ENCODE data around the gene RABGAP1.

Gene RABGAP1

DNA sequence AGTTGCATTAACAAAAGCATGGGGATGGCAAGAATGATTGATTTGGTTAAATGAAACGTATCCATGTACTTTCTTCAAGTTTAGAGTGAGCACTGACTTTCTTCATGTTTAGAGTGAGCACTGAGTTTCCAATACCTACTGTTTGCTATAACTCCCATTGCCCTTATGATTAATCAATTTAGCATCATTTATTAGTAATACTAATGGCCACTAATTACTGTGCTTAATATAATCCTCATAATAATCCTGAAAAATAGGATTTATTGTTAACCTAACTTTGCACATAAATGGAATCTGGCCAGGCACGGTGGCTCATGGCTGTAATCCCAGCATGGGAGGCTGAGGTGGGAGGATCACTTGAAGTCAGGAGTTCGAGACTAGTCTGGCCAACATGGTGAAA lies 70.6 kb downstream of the RABGAP1 start:
- no peak for DNase-seq (ENCODE audit: low read depth)

DNA sequence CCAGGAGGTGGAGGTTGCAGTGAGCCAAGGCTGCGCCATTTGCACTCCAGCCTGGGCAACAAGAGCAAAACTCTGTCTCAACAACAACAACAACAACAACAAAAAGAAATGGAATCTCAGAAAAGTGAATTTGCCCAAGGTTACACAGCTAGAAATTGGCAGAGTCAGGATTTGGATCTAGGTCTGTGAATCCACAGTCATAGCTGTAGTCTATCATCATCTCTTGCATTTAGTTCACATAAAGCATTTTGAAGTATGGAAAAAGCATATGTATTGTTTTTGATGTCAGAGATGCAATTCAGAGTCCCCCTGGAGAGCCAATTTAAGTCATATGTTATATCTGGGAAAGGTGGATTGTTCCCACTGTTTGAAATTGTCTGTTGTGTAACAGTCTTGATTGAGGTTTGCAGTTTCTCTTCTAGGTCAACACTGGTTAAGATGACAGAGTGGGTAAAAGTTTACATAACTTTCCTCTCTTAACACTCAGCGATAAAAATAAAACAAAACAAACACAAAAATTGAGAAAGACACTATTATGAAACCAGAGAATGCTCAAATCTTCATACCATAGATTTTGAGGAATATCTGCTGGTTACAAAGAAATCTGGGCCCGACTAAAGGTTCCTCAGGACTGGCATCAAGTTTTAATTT lies 71.2 kb downstream of the RABGAP1 start:
- DNase-seq (ENCODE audit: low read depth): no peak

DNA sequence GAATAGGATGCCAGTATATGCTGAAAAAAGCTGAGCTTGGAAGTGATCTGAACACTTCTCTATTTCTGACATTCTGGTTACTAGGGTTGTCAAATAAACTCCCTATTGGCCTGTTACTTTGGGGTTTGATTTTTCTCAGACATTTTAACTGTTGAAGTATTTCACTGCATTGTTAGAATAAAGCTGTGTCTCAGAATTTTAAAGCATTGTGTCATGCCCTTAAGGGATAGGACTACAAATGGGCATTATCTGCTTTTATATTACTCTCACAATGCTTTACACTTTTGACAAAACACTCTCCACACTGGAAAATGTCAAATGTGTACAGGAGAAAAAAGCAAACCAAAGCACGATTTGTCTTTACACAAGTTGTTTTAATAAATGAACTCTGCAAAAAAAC lies 75.8 kb downstream of the RABGAP1 start:
- no peak for DNase-seq (ENCODE audit: low read depth)

DNA sequence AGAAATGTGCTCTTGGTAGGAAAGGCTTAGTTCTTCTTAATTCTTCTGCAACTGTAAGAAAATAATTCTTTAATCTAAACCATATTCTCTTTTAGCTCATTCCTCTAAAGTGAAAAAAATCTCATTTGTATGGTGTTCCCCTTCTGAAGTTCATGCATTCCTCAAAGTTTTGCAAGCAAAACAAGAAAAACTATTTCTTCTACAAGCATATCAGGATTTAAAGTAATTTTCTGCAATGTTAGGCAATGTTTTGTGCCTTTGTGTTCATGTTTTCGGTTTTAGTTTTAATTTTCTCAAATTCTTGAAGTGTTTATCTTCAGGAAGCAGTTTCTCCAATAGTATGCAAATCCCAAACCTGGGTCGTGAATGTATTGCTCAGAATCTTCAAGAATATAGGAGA lies 80.0 kb downstream of the RABGAP1 start:
- no peak for DNase-seq (ENCODE audit: low read depth)

DNA sequence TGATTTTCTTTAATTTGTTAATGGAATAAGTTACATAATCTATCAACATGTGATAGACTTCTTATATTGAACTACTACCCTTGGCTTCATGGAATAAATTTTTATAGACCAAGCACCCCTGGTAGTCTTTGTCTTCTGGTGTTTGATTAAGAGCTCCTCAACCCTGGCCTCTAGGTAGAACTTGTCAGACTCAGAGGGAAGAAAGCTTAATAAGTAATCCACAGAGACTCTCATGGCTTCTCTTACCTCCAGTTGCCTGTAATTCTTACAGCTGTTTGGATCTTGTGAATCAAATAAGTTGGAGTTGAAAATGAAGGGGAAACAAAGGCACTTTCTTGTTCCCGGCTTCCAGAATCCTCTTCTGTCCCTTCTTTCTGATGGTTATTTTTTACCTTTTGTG lies 85.6 kb downstream of the RABGAP1 start:
- no peak for DNase-seq (ENCODE audit: low read depth)

DNA sequence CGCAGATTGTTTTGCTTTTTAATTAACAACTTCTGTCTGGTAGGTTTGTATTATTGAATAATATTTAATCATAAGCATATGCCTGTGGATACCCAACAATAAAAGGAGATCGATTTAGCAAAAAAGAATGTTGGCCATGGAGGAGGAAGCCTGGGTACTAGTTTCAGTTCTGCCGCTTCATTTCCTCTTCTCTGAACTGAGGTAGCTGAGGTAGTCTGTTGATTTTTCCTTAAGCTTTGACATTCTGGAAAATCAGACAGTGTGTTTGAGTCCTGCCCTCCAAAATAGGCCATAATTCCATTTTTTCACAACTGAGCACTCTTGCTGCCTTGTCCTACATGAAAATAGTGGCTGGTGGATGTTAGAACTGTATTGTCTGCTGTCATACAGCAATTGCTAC lies 86.7 kb downstream of the RABGAP1 start:
- DNase-seq (ENCODE audit: low read depth): no peak

DNA sequence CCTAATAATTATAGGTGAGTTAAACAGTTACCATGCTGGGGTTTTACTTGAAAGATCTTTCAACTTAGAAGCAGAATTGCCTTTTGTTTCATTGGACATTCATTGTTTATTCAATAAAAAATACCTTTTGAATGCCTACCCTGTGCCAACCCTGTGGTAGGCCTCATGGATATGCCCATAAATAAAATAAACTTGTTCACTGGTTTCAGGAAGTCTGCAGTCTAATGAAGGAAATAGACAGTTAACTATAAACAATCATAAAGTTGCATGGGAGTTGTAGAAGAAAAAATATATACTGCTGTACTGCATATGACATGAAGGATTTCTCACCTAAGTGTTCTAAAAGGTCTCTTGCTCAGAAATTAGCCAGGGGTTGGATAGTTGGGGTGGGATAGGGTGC lies 87.3 kb downstream of the RABGAP1 start:
- DNase-seq (ENCODE audit: low read depth): no peak

DNA sequence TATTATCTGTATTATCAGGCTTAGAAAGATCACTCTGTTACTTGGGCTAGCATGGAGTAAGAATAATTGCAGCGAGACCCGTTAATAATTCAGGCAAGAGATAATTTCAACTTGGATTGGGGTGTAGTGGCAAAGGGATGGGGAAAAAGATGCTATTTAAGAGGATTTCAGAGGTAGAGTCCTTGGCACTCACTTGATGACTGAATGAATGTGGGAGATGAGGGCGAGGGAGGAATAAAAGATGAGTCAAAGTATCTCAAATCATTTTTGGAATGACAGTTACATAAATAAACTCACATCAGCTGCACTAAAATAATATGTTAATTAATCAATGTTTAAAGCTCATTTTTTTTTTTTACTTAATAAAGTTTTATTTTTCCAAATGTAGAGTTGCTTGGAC lies 88.2 kb downstream of the RABGAP1 start:
- no peak for DNase-seq (ENCODE audit: low read depth)

DNA sequence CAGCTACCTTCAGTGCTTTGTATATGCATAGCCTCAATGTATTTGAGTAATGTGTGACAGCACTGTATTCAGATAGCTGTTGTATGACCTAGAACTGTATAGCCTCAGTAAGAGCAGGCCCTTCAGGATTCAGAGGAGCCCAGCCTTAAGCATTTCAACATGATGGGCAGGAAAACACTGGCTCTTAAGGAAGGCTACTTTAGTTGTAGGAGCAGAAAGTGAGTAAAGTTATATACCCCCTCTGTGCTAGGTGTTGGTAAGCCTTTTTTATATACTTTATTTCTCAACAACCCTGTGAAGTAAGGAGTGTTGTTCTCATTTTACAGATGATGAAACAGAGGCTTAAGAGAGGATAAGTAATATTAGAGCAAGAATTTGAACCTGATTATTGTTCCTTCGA lies 91.1 kb downstream of the RABGAP1 start:
- no peak for DNase-seq (ENCODE audit: low read depth)

DNA sequence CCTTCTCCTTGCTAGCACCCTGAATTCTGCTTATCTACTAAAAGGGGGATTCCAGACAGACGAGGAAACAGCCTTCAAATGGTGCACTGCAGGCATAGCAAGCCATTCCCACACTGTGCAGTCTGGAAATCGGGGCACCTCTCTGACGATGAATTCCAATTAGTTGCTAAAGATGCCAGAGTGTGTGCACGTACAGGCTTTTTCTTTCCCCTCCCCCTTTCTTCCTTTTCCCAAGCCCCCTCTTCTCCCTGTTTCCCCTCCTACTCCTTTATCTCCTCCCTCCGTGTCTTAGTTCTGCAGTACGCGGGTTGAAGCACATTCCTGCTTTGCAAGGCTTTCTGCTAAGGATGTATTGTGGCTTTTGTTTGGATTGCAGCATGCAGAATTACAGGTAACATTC lies 92.5 kb downstream of the RABGAP1 start, which contains the start of gene GPR21:
GPR21 (plus strand) TSS at position 316 of the 400 bp plus-strand sequence. CDS start 900 bp downstream, outside the sequence.
- DNase-seq (ENCODE audit: low read depth): no peak

DNA sequence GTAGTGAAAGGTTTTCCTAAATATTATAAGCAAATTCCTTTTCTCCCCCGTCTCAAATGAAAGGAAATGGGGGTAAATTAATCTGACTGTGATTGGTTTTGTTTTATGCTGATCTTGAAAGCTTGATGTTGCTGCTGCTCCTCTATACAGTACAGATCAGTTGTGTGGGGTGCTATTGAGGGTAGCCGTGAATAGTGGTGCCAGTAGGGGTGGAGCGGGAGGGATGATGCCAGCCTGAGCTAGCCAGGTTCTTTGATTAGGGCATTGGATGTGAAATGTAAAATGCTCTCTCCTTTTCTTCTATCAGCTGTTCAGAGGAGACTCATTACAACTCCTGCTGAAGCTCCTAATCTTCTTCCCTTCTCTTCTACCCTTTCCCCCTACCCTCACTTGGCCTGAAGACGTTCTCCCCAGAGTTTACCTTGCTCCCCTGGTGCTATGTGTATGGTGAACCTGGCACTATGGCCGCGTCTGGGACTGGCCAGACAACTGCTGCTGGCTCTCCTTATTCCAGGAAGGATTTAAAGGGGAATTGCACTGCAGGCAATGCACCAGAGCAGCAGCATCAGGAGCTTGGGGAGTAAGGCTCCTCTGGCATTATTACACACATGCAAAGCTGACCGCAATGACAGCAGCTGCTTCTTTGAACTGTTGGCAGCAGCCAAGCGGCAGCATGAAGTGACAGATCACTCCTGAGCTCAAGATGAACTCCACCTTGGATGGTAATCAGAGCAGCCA lies 93.2 kb downstream of the RABGAP1 start:
- no peak for DNase-seq (ENCODE audit: low read depth)

DNA sequence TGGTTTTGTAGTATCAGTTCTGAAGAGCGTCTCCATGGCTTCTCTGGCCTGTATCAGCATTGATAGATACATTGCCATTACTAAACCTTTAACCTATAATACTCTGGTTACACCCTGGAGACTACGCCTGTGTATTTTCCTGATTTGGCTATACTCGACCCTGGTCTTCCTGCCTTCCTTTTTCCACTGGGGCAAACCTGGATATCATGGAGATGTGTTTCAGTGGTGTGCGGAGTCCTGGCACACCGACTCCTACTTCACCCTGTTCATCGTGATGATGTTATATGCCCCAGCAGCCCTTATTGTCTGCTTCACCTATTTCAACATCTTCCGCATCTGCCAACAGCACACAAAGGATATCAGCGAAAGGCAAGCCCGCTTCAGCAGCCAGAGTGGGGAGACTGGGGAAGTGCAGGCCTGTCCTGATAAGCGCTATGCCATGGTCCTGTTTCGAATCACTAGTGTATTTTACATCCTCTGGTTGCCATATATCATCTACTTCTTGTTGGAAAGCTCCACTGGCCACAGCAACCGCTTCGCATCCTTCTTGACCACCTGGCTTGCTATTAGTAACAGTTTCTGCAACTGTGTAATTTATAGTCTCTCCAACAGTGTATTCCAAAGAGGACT lies 94.2 kb downstream of the RABGAP1 start:
- no peak for DNase-seq (ENCODE audit: low read depth)

DNA sequence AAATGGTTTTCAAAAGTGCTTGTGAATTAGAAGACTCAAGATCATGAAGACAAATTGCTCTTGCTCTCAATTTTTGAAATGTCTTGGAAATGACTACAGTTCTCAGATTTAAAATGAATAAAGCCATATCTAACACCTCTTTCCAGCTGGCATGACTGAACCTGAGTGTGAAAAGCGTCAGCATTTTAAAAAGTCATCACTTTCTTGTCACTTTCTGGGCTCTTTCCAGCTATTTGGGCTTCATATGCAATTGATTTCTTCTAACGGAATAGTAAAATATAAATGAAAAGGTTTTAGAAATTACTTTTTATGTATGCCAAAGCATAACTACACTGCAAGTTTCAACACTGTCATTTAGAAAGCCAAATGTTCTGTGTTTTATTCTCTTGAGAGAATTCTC lies 95.0 kb downstream of the RABGAP1 start:
- DNase-seq (ENCODE audit: low read depth): no peak

DNA sequence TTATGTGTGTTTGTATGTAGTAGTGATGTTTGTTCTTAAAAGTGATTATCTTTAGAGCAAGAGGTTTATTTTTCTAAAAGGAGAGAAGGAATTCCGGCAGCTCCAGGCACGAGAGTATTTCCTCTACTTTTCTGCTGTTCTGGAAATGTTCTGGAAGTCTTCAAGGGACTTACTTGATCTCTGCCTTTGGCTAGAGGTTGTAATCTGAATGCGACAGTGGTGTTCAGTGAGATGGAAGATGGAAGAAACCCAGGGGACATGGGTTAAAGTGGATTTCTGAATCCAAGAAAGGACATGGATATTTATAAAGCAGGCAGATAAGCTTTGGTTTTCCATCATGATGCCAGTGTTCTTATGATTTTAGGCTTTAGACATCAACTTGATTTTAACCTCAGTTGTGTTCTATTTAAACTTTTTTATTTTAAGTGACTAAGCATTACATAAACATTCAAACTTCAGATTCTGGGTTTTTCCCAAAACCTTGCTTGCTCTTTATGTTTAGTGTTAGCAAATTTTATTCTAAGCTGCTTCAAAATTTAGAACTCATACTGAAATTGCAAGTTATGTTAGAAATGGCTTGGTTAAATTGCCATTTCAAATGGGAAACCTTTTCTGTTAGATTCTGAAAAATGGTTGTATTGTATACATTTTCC lies 96.2 kb downstream of the RABGAP1 start:
- DNase-seq (ENCODE audit: low read depth): no peak

DNA sequence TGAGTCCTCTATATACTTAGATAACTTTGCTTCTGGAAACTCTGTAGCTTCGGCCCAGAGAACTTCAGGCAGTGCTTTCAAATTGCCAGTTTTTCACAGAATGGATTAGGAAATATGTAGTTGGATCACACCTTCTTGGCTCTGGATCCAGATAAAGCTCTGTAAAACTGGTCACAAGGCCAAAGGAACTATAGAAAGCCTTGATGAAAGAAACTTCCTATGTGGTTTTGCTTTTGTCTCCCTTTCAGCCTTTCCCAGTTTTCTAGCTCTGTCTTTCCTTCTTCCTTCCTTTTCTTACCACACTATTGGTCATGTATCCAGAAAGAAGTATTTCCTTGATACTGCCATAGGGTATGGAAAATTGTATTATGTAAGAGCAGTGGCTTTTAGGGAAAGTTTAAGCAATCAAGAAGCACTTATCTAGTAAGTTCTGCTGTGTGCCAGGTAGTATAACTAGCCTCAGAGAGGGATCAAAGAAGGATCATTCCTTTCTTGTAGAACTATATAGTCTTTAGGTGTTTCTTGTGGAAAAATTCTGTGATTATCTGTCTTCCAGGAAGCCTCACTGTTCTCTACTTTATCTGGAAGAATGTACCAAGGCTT lies 98.9 kb downstream of the RABGAP1 start:
- no peak for DNase-seq (ENCODE audit: low read depth)

DNA sequence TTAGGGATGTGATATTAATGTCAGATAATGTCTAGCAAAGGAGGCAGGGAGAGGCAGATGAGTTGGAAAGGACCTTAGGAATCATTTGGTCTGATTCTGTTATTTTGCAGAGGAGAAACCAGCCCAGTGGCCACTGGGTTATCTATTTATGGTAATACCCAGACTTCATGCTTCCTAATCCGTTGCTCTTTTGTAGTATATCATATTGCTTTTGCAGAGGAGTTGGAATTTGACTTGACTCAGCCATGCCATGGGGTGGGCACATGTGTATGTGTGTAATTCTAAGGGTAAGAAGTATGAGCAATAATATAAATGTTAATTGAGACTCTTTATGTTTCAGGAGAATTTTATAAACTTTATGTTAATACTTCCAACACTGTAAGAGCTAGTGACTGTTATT lies 100.0 kb downstream of the RABGAP1 start:
- no peak for DNase-seq (ENCODE audit: low read depth)

DNA sequence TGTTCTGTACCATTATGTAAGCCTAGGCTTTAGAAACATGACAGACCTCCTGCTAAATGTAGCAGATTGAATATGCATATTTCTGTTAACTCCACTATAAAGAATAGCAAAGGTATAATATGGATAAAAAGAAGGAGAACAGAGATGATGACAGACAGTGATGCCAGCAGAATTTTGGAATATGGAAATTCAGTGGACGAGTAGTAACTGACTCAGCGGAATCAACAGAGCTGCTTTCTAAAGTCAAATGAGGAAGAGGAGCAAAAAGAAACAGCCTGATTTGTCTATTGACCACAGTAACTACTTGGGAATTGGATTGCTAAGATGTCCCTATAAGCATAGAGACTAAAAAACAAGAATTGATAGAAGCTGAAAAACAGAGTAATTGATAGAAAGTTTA lies 100.7 kb downstream of the RABGAP1 start:
- DNase-seq (ENCODE audit: low read depth): no peak

DNA sequence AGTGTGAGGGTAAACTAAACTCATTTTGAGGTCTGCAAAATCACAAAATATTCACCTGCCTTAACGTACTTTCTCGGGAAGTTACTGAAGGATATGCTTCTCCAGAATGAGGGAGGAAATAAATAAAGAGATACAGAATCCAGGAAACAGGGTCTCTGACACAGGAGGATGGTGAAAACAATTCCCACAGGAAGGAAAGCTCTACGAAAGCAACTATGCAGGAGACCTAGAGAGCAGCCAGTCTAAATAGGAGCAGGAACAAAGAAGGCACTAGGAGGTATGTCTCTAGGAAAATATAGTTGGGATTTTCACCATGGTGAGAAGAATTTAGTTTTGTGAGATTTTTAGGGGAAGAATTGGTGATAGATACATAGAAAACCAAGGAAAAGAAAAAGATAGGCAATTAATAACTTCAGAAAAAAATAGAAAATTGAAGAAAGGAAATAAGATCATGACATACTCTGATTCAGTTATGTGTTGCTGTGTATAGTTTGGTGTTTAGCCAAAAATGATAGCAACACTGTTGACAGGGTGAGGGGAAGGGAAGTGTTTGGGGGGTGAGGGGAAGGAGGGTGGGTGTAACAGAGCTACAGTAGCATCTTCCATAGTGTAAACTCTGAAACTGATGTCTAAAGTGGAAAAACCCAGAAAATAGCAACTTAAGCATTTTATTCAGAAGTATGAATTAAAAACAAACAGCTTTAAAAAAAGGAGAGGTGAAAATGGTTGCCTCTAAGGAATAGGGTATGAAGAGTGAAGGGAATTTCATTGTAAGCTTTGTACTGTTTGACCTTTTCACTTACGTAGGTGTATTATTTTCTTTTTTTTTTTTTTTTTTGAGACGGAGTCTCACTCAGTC lies 102.5 kb downstream of the RABGAP1 start:
- DNase-seq (ENCODE audit: low read depth): no peak

DNA sequence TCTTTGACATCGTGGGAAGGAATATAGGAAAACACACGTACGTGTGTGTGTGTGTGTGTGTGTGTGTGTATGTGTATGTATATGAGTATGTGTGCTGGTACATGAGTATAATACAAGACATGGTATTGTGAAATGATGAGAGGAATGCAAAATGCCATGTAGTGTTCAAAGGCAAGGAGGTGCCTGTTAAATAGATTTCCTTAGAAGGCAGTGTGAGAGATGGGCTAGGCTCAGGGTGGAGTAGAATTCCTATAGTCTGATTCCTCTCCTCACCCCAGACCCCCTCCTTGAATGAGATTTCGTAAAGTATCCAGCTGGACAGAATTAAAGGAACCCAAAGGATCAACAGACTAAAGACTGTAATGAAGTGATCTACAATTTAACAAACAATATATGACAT lies 103.8 kb downstream of the RABGAP1 start:
- no peak for DNase-seq (ENCODE audit: low read depth)

DNA sequence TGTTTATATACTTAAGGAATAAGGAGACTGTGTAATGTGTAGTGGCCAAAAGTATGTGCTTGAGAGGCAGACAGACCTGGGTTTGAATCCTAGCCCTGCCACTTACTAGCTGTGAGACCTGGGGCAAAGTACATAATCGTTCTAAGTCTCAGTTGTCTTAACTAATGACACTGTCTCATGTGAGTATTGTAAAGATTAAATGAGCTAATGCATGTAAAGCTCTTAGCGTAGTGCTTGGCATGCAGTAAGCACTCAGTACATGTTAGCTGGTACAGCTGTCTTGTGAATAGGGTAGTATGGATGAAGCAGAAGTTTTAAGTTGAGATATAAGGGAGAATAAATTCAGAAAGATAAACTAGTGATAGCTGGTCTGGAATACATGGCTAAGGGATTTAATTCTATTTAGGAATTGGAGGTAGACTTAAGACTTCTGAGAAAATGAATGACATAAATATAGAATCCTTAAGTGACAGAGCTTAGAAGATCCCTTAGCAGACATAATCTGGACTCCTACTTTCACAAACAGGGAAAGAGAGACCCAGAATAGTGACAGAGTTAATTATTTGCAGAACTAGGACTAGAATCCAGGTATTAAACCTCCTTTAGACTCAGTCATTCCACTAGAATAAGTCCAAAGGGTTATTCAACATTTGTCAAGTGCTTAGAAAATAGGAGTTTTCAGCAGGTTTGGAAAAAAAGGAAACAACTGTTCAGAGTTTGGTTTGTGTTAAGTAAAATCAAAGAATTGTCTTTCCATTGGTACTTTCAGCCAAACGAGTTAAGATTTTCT lies 105.8 kb downstream of the RABGAP1 start:
- DNase-seq (ENCODE audit: low read depth): no peak

DNA sequence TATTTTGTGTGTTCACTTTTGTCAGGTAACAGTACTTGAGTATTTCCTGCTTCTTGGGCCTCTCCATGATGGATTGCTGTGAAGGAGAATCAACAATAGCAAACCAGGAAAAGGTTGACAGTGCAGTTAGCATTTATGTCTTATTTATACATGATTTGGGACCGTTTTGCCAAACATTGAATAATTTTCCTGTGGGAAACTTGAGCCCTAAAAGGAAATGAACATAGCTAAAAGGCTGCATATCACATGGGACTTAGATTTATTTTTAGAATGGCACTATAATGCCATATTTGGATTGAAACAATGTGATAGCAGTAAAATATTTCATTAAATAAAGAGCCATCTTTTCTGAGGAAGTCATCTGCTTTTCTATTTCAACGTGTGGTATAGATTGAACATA lies 107.9 kb downstream of the RABGAP1 start:
- DNase-seq (ENCODE audit: low read depth): no peak
